Activated CD4-positive, alpha-beta T cell treated with anti-CD3 and anti-CD28 coated beads for 36 hours (primary cell): ENCODE measurements around the gene RCHY1. TPM values are rescaled to one million over a fixed set of nuclear protein-coding genes. Genes with fewer than 3 reads are reported as not detected.

Experiments used
- ATAC-seq: fragments of 200-7000 bp; cut with Tn5 transposase; one replicate; pipeline ENCODE4 v1.10.0; 2021; ENCODE audit warnings: mild to moderate bottlenecking, moderate library complexity
- CTCF ChIA-PET: fragments of 350-600 bp; sonication (Branson Sonifier 250); formaldehyde crosslinking; loops from one replicate; lab custom pipeline; 2021; ENCODE audit warnings: antibody characterized with exemption; lab: Charles Lee
- POLR2A ChIA-PET: fragments of 350-600 bp; sonication (Branson Sonifier 250); formaldehyde crosslinking; loops from one replicate; lab custom pipeline; 2021; ENCODE audit warnings: antibody characterized with exemption, inconsistent platforms; lab: Charles Lee
- DNase-seq: peaks from one replicate; pipeline ENCODE4 v3.0.0-alpha.2; 2020
- H3K27ac Mint-ChIP-seq: one replicate; pipeline ENCODE4 v1.8.0; 2021; ENCODE audit warnings: mixed read lengths
- H3K27me3 Mint-ChIP-seq: one replicate; pipeline ENCODE4 v1.8.0; 2021; ENCODE audit warnings: mixed read lengths
- H3K36me3 Mint-ChIP-seq: one replicate; pipeline ENCODE4 v1.8.0; 2021; ENCODE audit warnings: low read depth, mixed read lengths
- H3K4me1 Mint-ChIP-seq: one replicate; pipeline ENCODE4 v1.8.0; 2021; ENCODE audit warnings: mixed read lengths
- H3K4me3 Mint-ChIP-seq: one replicate; pipeline ENCODE4 v1.8.0; 2021; ENCODE audit warnings: mild to moderate bottlenecking, moderate library complexity, mixed read lengths
- H3K9me3 Mint-ChIP-seq: one replicate; pipeline ENCODE4 v1.8.0; 2021; ENCODE audit warnings: low read depth, mixed read lengths
- intact Hi-C, 2 experiments: fragments of 100-400 bp; cut with DNase I in 1 of 2; cut with micrococcal nuclease in 1 of 2; formaldehyde crosslinking; loops; one replicate each; pipeline versions ENCODE4 v1.14.2 to v1.15.1; 2022 to 2024; cut with DNase I, micrococcal nuclease
- total RNA-seq, 2 experiments: library from RNA; stranded (reverse); gene quantifications; one replicate each; pipeline ENCODE4 v1.2.3, GENCODE V29; 2021

Gene RCHY1
- total RNA-seq, 2 experiments from 2014 or later: 32.9 to 33.7 TPM

DNA sequence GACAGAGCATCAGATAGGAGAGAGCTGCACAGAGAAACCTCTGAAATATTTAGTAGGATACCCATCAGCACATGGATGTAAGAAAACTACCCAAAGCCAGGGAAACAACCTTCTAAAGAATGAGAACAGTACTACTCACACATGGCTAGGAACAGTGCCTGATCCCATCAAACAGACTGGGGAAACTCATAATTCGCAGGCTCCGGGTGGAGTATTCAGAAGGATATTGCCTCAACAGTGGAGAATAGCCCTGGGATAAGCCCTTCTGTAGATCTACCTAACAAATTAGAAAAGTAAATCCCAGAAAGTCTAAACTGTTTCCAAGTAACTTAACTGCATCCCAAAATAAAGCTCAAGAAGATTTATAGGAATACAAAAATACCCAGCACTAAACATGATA is 17.8 kb downstream of the RCHY1 start:
- H3K27me3 Mint-ChIP-seq: no peaks in the 10 kb centered on the region
- ChIA-PET POLR2A (no interaction called here), CTCF (interaction anchor here (1.5 to 1.6 kb wide), 2 partner anchors 14 to 17 kb away, joined by 3 to 6 read pairs; partner anchors contain the start of genes RCHY1 and THAP6)
- peaks cover 6% of the 10 kb centered on the region for H3K9me3 Mint-ChIP-seq
- H3K4me1 Mint-ChIP-seq: peaks cover 36% of the 10 kb centered on the region
- H3K4me3 Mint-ChIP-seq: no peak overlapping the region
- ATAC-seq: no peak
- no peak for DNase-seq
- intact Hi-C loops: no loop called here
- H3K27ac Mint-ChIP-seq: no peak overlapping the region
- peaks cover 49% of the 10 kb centered on the region for H3K36me3 Mint-ChIP-seq

DNA sequence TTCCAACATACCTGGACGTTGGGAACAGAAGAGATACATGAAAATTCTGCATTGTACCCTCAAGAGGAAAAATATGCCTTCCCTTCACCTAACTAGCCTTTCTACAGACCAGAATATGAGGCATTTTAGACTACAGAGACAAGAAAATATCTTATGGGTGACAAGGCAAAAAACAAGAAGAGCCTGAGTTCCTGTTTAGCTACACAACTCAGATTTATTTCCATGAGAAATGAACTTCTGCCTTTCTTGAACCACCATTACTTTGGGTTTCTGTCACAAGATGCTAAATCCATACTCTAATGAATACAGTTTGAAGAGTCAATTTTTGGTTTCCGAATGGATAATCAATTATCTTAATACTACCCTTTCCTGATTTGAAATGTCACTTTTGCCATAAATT is 18.7 kb downstream of the RCHY1 start:
- H3K4me3 Mint-ChIP-seq: no peak overlapping the region
- H3K36me3 Mint-ChIP-seq: peaks cover 50% of the 10 kb centered on the region
- ChIA-PET POLR2A (no interaction called here), CTCF (interaction anchor here (0.9 to 1.6 kb wide), 3 partner anchors 11 to 18 kb away, joined by 3 to 6 read pairs (median 3); partner anchors contain the start of genes RCHY1 and THAP6)
- ATAC-seq (no peak), DNase-seq (no peak)
- H3K27ac Mint-ChIP-seq: no peak overlapping the region
- intact Hi-C loops: no loop called here
- H3K4me1 Mint-ChIP-seq: peaks cover 36% of the 10 kb centered on the region
- peaks cover 6% of the 10 kb centered on the region for H3K9me3 Mint-ChIP-seq
- no peaks in the 10 kb centered on the region for H3K27me3 Mint-ChIP-seq

DNA sequence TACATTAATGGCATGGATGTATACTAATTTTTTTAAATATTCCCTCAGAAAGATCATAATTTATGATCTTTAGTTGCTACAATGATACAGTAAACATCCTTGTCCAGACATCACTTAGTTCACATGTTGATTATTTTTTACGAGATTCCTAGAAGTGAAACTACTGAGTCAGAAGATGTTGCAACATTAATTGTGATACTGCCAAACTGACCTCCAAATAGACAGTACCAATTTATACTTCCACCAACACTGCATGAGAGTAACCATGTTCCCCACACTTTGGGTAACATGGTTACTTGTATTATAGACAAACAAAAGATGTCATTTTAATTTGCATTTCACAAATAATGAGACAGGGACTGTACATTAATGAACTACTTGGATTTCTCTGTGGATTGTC is 19.6 kb downstream of the RCHY1 start:
- Mint-ChIP-seq H3K9me3 (peaks cover 6% of the 10 kb centered on the region), H3K27me3 (no peaks in the 10 kb centered on the region), H3K4me3 (no peak overlapping the region), H3K36me3 (peaks cover 46% of the 10 kb centered on the region), H3K4me1 (peaks cover 36% of the 10 kb centered on the region), H3K27ac (no peak overlapping the region)
- CTCF ChIA-PET: interaction anchor here (0.9 kb wide), 1 partner anchor 10 kb away, joined by 3 read pairs; no protein-coding TSS in a partner anchor
- intact Hi-C loops: no loop called here
- ATAC-seq (no peak), DNase-seq (no peak)
- POLR2A ChIA-PET: no interaction called here

DNA sequence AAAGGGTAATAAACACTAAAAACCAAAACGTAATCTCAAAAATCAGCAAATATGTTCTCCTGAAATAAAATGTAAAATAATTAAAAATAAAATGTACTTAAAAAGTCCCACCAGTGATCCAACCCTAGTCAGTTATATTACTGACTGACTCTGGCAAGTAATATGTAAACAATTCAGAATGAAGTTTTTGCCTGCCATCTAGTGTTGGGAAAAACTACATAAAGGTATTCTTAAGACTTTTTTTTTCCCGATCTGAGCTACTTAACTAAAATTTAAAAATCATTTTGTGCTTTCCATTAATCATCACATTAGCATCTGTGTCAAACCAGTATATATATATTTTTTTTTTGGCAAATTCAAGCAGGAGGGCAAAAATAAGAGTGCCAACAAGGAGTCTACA is 24.0 kb downstream of the RCHY1 start:
- CTCF ChIA-PET: no interaction called here
- no peaks in the 10 kb centered on the region for H3K9me3 Mint-ChIP-seq
- ATAC-seq (no peak), DNase-seq (no peak)
- H3K4me1 Mint-ChIP-seq: peaks cover 4% of the 10 kb centered on the region
- intact Hi-C loops: no loop called here
- POLR2A ChIA-PET: no interaction called here
- H3K4me3 Mint-ChIP-seq: no peak overlapping the region
- peaks cover 29% of the 10 kb centered on the region for H3K36me3 Mint-ChIP-seq
- H3K27me3 Mint-ChIP-seq: no peaks in the 10 kb centered on the region
- H3K27ac Mint-ChIP-seq: no peak overlapping the region

DNA sequence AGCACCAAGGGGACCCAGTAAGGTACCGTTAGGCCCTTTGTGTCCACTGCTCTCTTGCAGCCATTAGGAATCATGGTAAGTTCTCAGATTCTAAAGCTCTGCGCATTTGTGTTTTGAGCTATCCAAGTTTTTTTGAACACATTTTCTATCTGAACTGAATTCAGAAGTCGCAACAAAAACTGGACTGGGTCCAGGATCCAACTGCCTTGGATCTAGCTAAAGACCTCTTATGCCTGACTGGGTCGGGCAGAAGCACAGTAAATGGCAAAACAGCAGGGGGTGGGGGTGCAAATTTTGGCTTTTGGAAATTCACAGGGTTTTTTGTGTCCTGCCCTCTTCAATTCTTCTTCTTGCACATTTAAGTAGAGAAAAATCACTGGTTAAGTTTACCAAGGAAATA is 30.0 kb downstream of the RCHY1 start:
- ChIA-PET CTCF (interaction anchor here (1.0 to 1.7 kb wide), 2 partner anchors 11 to 17 kb away, joined by 3 read pairs; no protein-coding TSS in a partner anchor), POLR2A (interaction anchor here (0.6 kb wide), 1 partner anchor 687 kb away, joined by 3 read pairs; no protein-coding TSS in a partner anchor)
- ATAC-seq: no peak
- H3K36me3 Mint-ChIP-seq: peaks cover 44% of the 10 kb centered on the region
- H3K27me3 Mint-ChIP-seq: no peaks in the 10 kb centered on the region
- no peak overlapping the region for H3K4me3 Mint-ChIP-seq
- no peaks in the 10 kb centered on the region for H3K9me3 Mint-ChIP-seq
- no peak overlapping the region for H3K27ac Mint-ChIP-seq
- intact Hi-C loops: loop anchor here in 1 of 2 experiments (10.0 kb wide), 1 partner anchor 549 kb away; the partner anchor contains the start of gene PARM1
- DNase-seq: no peak
- H3K4me1 Mint-ChIP-seq: no peaks in the 10 kb centered on the region

DNA sequence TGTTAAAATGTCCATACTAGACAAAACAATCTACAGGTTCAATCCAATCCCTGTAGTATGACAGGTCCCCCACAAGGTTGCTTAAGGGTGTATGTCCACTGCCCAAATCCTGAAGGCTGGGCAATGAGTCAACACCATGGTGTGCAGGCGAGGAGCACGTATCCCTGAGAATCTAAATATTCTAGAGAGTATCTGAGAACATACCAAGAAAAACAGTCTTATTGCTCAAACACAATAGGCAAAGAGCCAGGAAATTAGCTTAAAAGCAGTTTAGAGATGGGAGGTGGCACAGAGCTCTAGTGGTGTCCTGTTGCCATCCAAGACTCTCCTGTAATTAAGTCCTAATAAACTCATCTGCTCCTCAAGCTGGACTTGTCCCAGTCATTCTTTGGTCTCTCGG is 37.0 kb downstream of the RCHY1 start:
- peaks cover 55% of the 10 kb centered on the region for H3K36me3 Mint-ChIP-seq
- ChIA-PET CTCF (no interaction called here), POLR2A (no interaction called here)
- H3K4me1 Mint-ChIP-seq: no peaks in the 10 kb centered on the region
- no peak overlapping the region for H3K4me3 Mint-ChIP-seq
- no peaks in the 10 kb centered on the region for H3K27me3 Mint-ChIP-seq
- peaks cover 3% of the 10 kb centered on the region for H3K9me3 Mint-ChIP-seq
- no peak for ATAC-seq
- no peak overlapping the region for H3K27ac Mint-ChIP-seq
- intact Hi-C loops: no loop called here
- no peak for DNase-seq

DNA sequence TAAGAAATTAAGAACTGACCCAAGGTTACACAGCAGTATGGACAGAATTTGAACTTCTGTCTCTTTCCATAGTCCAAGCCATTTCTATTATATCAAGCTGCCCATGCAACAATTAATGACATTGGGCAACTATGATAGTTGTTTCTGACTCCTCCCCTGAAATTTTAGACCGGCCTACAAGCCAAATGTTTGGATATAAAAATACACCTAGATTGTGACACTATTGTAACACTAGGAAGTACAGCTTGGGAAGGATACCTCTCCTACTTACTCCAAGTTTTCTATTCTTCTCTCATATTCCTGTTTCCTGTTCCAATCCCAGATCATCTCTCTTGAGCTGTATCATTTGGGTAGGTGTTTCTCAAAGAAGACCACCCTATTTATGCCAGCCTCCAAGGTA is 43.5 kb downstream of the RCHY1 start:
- Mint-ChIP-seq H3K36me3 (peaks cover 10% of the 10 kb centered on the region), H3K27me3 (no peaks in the 10 kb centered on the region), H3K9me3 (no peaks in the 10 kb centered on the region), H3K27ac (no peak overlapping the region), H3K4me3 (no peak overlapping the region), H3K4me1 (no peaks in the 10 kb centered on the region)
- DNase-seq (no peak), ATAC-seq (no peak)
- ChIA-PET CTCF (interaction anchor here (0.6 kb wide), 1 partner anchor 1291 kb away, joined by 3 read pairs; no protein-coding TSS in a partner anchor), POLR2A (no interaction called here)
- intact Hi-C loops: no loop called here

DNA sequence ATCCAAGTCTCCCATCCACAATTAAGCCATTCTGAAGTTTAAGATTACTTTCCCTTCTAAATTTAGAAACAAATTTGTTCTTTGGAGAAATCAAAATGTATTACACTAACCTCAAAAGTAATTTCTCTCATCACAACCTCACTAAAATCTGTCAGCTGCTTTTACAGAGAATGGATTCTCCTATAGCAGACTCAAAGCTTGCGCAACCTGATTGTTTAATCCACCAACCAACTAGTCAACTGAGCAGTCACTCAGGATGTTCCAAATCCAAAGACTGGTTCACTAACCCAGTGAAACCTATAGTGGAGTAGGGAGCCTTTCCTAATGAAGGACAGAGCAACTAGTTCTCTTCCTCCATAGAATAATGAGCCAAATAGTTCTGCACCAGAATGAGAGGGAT is 44.3 kb downstream of the RCHY1 start:
- intact Hi-C loops: no loop called here
- Mint-ChIP-seq H3K27me3 (no peaks in the 10 kb centered on the region), H3K36me3 (peaks cover 2% of the 10 kb centered on the region), H3K9me3 (no peaks in the 10 kb centered on the region), H3K4me1 (no peaks in the 10 kb centered on the region), H3K4me3 (no peak overlapping the region), H3K27ac (no peak overlapping the region)
- CTCF ChIA-PET: no interaction called here
- ATAC-seq (no peak), DNase-seq (no peak)
- POLR2A ChIA-PET: no interaction called here

DNA sequence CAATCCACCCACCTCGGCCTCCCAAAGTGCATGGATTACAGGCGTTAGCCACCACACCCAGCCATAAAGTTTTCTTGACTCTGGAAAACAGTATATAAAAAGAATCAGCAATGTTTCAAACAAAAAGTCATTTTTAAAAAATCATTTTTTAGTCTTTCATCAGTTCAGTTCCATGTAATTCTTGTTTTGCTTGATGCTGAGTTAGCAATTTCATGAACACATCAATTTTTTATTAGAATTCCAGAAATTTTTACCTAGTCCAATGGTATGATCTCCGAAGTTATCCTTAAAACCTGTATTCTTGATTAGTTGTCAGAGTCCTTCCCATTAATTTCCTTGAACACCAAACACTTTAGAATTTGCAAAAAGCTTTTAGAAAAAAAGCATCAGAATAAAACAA is 56.8 kb downstream of the RCHY1 start:
- ATAC-seq: no peak
- Mint-ChIP-seq H3K9me3 (no peaks in the 10 kb centered on the region), H3K27me3 (peaks cover 12% of the 10 kb centered on the region), H3K4me1 (no peaks in the 10 kb centered on the region), H3K27ac (no peak overlapping the region), H3K4me3 (no peak overlapping the region), H3K36me3 (no peaks in the 10 kb centered on the region)
- DNase-seq: no peak
- ChIA-PET POLR2A (no interaction called here), CTCF (no interaction called here)
- intact Hi-C loops: no loop called here

DNA sequence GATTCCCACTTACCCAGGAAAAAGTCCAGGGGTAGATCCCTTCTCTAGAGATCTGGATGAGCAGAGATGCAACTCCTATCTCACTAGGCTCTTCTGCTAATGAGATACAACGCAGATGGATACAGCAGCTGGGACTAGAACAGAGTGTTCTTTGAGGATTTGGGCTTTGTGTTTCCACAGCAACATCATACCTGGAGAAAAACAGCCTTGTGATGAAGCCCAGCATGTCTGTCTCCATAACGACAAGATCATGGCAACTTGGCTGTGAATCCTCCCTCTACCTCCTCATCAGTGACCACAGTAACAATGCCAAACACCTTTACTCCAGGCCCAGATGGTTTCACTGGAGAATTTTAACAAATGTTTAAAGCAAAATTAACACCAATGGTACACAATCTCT is 80.1 kb downstream of the RCHY1 start:
- no peak overlapping the region for H3K27ac Mint-ChIP-seq
- peaks cover 16% of the 10 kb centered on the region for H3K27me3 Mint-ChIP-seq
- intact Hi-C loops: no loop called here
- peaks cover 7% of the 10 kb centered on the region for H3K9me3 Mint-ChIP-seq
- ATAC-seq: no peak
- no peak overlapping the region for H3K4me3 Mint-ChIP-seq
- CTCF ChIA-PET: no interaction called here
- H3K36me3 Mint-ChIP-seq: no peaks in the 10 kb centered on the region
- no peaks in the 10 kb centered on the region for H3K4me1 Mint-ChIP-seq
- POLR2A ChIA-PET: no interaction called here
- DNase-seq: no peak

DNA sequence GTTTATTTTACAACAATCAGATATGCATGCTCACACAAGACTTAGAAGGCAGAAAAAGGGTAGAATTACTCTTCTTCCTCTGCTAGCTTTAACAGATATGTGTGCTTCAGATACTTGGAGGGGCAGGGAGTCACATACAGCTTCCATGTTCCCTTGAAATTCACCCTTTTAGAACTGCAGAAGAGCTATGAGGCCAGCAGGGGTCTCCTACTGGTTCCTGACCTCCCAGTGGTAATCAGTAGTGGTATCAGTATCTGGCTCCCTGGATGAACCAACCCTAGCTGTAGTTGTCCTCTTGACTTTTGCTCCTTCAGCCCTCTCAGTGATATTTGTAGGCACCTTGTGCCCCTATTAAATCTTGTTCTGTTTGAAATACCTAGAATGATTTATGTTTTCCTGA is 81.5 kb downstream of the RCHY1 start:
- intact Hi-C loops: no loop called here
- Mint-ChIP-seq H3K4me3 (no peak overlapping the region), H3K27me3 (peaks cover 16% of the 10 kb centered on the region)

DNA sequence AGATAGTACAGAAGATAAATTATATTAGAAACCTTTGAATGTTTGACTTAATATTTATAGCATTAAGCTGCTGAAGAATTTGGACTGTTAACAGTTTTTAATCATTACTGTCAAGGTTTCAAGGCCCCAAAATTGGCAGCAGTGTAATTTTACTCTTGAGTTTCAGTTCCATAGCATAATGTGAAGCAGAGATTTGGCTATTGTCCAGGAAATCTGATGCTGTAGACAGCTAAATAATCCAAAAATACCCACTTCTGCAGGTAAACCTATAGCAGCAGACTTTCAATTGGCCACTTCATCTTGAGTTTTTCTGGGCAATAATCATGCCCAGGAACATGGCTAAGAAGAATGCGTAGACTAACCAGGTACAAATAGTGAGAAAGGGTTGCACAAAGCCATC is 85.0 kb downstream of the RCHY1 start:
- CTCF ChIA-PET: no interaction called here
- H3K27me3 Mint-ChIP-seq: peaks cover 5% of the 10 kb centered on the region

More for the DNA sequence above, 81.5 kb downstream of the RCHY1 start:
- no peak for ATAC-seq
- peak; percentile 5 for DNase-seq
- no peaks in the 10 kb centered on the region for H3K4me1 Mint-ChIP-seq
- H3K36me3 Mint-ChIP-seq: no peaks in the 10 kb centered on the region
- CTCF ChIA-PET: interaction anchor here (0.6 to 0.7 kb wide), 2 partner anchors 10 to 373 kb away, joined by 3 read pairs; no protein-coding TSS in a partner anchor
- no peak overlapping the region for H3K27ac Mint-ChIP-seq
- peaks cover 7% of the 10 kb centered on the region for H3K9me3 Mint-ChIP-seq
- POLR2A ChIA-PET: no interaction called here

More for the DNA sequence above, 85.0 kb downstream of the RCHY1 start:
- Mint-ChIP-seq H3K36me3 (no peaks in the 10 kb centered on the region), H3K4me3 (no peak overlapping the region), H3K27ac (no peak overlapping the region), H3K9me3 (no peaks in the 10 kb centered on the region), H3K4me1 (no peaks in the 10 kb centered on the region)
- ATAC-seq (no peak), DNase-seq (no peak)
- POLR2A ChIA-PET: no interaction called here
- intact Hi-C loops: no loop called here
